Fibroblast of mammary gland (primary cell): Measurements from ENCODE around the gene LRRC8C.

Source experiments
- DNase-seq: peaks from one replicate; pipeline ENCODE4 v3.0.0-alpha.2; 2010; ENCODE audit warnings: low read depth
- H3K4me3 ChIP-seq: 2 replicates; pipeline ENCODE4 v1.5.1; 2011; ENCODE audit warnings: low read depth, mild to moderate bottlenecking, low read length, moderate library complexity; ENCODE audit not compliant: control insufficient read depth
- TF ChIP-seq, protein P1 (sequence below): conservative IDR thresholded peaks from 2 replicates; pipeline ENCODE4 v1.5.1; 2011; ENCODE audit warnings: low read depth, low read length, inconsistent platforms; ENCODE audit not compliant: control insufficient read depth, insufficient read depth

LRRC8C gene

GRCh38 chr1:89607586-89608318 is 25.2 kb upstream of the LRRC8C start:
- no peak overlapping the region for H3K4me3 ChIP-seq

GRCh38 chr1:89608319-89608983 is 24.5 kb upstream of the LRRC8C start:
- DNase-seq: peak; percentile 85
- no peak overlapping the region for H3K4me3 ChIP-seq
- TF ChIP-seq, protein P1, sequence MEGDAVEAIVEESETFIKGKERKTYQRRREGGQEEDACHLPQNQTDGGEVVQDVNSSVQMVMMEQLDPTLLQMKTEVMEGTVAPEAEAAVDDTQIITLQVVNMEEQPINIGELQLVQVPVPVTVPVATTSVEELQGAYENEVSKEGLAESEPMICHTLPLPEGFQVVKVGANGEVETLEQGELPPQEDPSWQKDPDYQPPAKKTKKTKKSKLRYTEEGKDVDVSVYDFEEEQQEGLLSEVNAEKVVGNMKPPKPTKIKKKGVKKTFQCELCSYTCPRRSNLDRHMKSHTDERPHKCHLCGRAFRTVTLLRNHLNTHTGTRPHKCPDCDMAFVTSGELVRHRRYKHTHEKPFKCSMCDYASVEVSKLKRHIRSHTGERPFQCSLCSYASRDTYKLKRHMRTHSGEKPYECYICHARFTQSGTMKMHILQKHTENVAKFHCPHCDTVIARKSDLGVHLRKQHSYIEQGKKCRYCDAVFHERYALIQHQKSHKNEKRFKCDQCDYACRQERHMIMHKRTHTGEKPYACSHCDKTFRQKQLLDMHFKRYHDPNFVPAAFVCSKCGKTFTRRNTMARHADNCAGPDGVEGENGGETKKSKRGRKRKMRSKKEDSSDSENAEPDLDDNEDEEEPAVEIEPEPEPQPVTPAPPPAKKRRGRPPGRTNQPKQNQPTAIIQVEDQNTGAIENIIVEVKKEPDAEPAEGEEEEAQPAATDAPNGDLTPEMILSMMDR: no peak

More at GRCh38 chr1:89607586-89608318, 25.2 kb upstream of the LRRC8C start:
- DNase-seq: peak; percentile 29
- TF ChIP-seq, protein P1: no peak

- DNase-seq: no peak
- TF ChIP-seq, protein P1: no peak
- no peak overlapping the region for H3K4me3 ChIP-seq
Measured at GRCh38 chr1:89608984-89609725, 23.8 kb upstream of the LRRC8C start.

GRCh38 chr1:89609781-89610456 is 23.0 kb upstream of the LRRC8C start:
- DNase-seq: no peak
- TF ChIP-seq, protein P1: no peak
- H3K4me3 ChIP-seq: no peak overlapping the region

- H3K4me3 ChIP-seq: no peak overlapping the region
- DNase-seq: no peak
- TF ChIP-seq, protein P1: no peak
Measured at GRCh38 chr1:89610457-89611011, 22.4 kb upstream of the LRRC8C start.

DNA sequence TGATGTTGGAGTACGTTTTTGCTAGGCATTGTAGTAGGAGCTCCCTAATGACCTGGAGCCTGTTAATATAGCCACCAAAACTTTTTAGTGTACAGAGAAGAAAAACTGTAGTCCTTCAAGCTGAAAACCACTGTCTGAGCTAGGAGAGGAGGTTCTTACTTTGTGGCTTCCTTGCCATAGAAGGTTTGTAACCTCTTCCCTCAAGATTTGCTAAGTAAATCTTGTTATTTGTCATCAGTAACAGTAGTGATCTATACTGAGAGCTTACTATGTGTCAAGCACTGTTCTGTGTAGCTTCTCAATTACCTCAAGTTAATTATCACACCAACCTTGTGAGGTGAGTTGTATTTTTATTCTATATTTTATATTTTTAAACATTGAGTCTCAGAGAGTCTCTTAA is 21.2 kb upstream of the LRRC8C start:
- H3K4me3 ChIP-seq: no peak overlapping the region
- TF ChIP-seq, protein P1: no peak
- no peak for DNase-seq
